K562 (cell line): ENCODE measurements around the gene HNRNPLL. TPM values are rescaled to one million over a fixed set of nuclear protein-coding genes. Genes with fewer than 3 reads are reported as not detected.

Source experiments
- FOSL1 ChIP-seq: fragments of 200-800 bp; sonication (Bioruptor generic); conservative IDR thresholded peaks from 2 replicates; pipeline ENCODE4 v1.6.1; 2016; ENCODE audit warnings: missing genetic modification characterization, missing compliant biosample characterization
- HNRNPK ChIP-seq: fragments of 200-400 bp; formaldehyde crosslinking; IDR thresholded peaks from one replicate; pipeline ENCODE4 v1.6.1; 2018; ENCODE audit warnings: mild to moderate bottlenecking, low read depth, low read length; ENCODE audit not compliant: poor library complexity, severe bottlenecking
- NCOA6 ChIP-seq: fragments of 450-650 bp; IDR thresholded peaks from 2 replicates; pipeline ENCODE4 v1.6.1; 2017; ENCODE audit warnings: mild to moderate bottlenecking
- SLC30A9 ChIP-seq: fragments of 250-450 bp; sonication (Bioruptor Pico); IDR thresholded peaks from 2 replicates; pipeline ENCODE4 v1.8.0; 2022; ENCODE audit warnings: mild to moderate bottlenecking, moderate library complexity
- THRAP3 ChIP-seq: fragments of 450-650 bp; IDR thresholded peaks from 2 replicates; pipeline ENCODE4 v1.6.1; 2016; ENCODE audit warnings: mild to moderate bottlenecking, inconsistent platforms, borderline replicate concordance
- TRIM24 ChIP-seq, 2 experiments: fragments of 450-650 bp; IDR thresholded peaks; 2 replicates each; pipeline ENCODE4 v1.6.1; 2016
- ZNF584 ChIP-seq: fragments of 200-800 bp; sonication (Bioruptor generic); IDR thresholded peaks from 2 replicates; pipeline ENCODE4 v1.6.1; 2016; ENCODE audit warnings: low read depth, mild to moderate bottlenecking, missing genetic modification characterization, missing compliant biosample characterization
- ZNF644 ChIP-seq: fragments of 200-800 bp; sonication (Bioruptor generic); IDR thresholded peaks from 2 replicates; pipeline ENCODE4 v1.6.1; 2016; ENCODE audit warnings: low read depth, missing genetic modification characterization, missing compliant biosample characterization
- polyA plus RNA-seq, 8 experiments: library from polyadenylated mRNA; depleted of rRNA in 4 of 8; stranded (reverse) in 5 of 8; unstranded in 3 of 8; fragments of >200 nt; fragmentation: Nextera tagmentation in 2 of 8; fragmentation: Illumina TruSeq in 1 of 8; extraction: Ambion mirVana in 2 of 8; extraction: Trizol in 1 of 8; gene quantifications; 2 replicates each; pipeline versions ENCODE4 v1.2.1 to v1.2.3, GENCODE V29; 2011 to 2014; ENCODE audit warnings: inconsistent platforms in 1 of 8, missing spikeins in 1 of 8
- total RNA-seq, 7 experiments: library from RNA; depleted of rRNA in 6 of 7; stranded (reverse); fragments of >200 nt in 6 of 7; fragmentation: Illumina TruSeq in 2 of 7; extraction: Trizol in 2 of 7; gene quantifications; 2 replicates each; pipeline versions ENCODE4 v1.2.1 to v1.2.3, GENCODE V29; 2011 to 2021; ENCODE audit warnings: low replicate concordance in 1 of 7
- TF ChIP-seq, protein P1 (sequence below), 2 experiments: fragments of 450-650 bp in 1 of 2; sonication (generic) in 1 of 2; formaldehyde crosslinking in 1 of 2; IDR thresholded peaks; 2 replicates each; pipeline versions ENCODE4 v1.7.1 to v1.9.0; 2016 to 2022; ENCODE audit warnings: inconsistent platforms in 1 of 2, mild to moderate bottlenecking in 1 of 2, missing genetic modification reagents in 1 of 2
- TF ChIP-seq, protein P2 (sequence below): fragments of 450-650 bp; conservative IDR thresholded peaks from 2 replicates; pipeline ENCODE4 v1.6.1; 2016; ENCODE audit warnings: missing genetic modification characterization, low read depth, mild to moderate bottlenecking, missing compliant biosample characterization, moderate library complexity

Gene HNRNPLL
- total and polyA plus RNA-seq, 9 of the 15 experiments (the other 6 are each of a cell fraction or from before 2014, with no cell fraction given): 19.8 to 135 (median 57.8) TPM

- TF ChIP-seq, protein P1, sequence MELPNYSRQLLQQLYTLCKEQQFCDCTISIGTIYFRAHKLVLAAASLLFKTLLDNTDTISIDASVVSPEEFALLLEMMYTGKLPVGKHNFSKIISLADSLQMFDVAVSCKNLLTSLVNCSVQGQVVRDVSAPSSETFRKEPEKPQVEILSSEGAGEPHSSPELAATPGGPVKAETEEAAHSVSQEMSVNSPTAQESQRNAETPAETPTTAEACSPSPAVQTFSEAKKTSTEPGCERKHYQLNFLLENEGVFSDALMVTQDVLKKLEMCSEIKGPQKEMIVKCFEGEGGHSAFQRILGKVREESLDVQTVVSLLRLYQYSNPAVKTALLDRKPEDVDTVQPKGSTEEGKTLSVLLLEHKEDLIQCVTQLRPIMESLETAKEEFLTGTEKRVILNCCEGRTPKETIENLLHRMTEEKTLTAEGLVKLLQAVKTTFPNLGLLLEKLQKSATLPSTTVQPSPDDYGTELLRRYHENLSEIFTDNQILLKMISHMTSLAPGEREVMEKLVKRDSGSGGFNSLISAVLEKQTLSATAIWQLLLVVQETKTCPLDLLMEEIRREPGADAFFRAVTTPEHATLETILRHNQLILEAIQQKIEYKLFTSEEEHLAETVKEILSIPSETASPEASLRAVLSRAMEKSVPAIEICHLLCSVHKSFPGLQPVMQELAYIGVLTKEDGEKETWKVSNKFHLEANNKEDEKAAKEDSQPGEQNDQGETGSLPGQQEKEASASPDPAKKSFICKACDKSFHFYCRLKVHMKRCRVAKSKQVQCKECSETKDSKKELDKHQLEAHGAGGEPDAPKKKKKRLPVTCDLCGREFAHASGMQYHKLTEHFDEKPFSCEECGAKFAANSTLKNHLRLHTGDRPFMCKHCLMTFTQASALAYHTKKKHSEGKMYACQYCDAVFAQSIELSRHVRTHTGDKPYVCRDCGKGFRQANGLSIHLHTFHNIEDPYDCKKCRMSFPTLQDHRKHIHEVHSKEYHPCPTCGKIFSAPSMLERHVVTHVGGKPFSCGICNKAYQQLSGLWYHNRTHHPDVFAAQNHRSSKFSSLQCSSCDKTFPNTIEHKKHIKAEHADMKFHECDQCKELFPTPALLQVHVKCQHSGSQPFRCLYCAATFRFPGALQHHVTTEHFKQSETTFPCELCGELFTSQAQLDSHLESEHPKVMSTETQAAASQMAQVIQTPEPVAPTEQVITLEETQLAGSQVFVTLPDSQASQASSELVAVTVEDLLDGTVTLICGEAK (IDR thresholded peaks at IDR 0.05): 0 out of 2 replicates have a peak, but pooled peaks have one; percentile 34
- TF ChIP-seq, protein P1 (CRISPR knock-in tag; IDR thresholded peaks at IDR 0.05): no peak
- TF ChIP-seq THRAP3: no peak
- peak; percentile 30; the same call in 1 of the 2 replicates for TF ChIP-seq FOSL1 (tag)
- TF ChIP-seq HNRNPK: no peak
- TF ChIP-seq, protein P2, sequence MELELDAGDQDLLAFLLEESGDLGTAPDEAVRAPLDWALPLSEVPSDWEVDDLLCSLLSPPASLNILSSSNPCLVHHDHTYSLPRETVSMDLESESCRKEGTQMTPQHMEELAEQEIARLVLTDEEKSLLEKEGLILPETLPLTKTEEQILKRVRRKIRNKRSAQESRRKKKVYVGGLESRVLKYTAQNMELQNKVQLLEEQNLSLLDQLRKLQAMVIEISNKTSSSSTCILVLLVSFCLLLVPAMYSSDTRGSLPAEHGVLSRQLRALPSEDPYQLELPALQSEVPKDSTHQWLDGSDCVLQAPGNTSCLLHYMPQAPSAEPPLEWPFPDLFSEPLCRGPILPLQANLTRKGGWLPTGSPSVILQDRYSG (tag): no peak
- TF ChIP-seq TRIM24 (IDR thresholded peaks at IDR 0.05): no peak
- no peak for TF ChIP-seq ZNF644
- no peak for TF ChIP-seq SLC30A9 (CRISPR knock-in tag)
- no peak for TF ChIP-seq ZNF584
- TF ChIP-seq NCOA6: no peak
Observed at GRCh38 chr2:38546585-38546984, 56.1 kb downstream of the HNRNPLL start (continued).
